Activated naive CD4-positive, alpha-beta T cell treated with anti-CD3 and anti-CD28 coated beads, Interleukin-2, amount 50 U/mL, for 24 hours (primary cell): Measurements from ENCODE around the gene CES2.

ENCODE experiments used
- H3K27ac Mint-ChIP-seq: one replicate; pipeline ENCODE4 v1.8.0; 2021; ENCODE audit warnings: mild to moderate bottlenecking, mixed read lengths
- H3K27me3 Mint-ChIP-seq: one replicate; pipeline ENCODE4 v1.8.0; 2021; ENCODE audit warnings: mixed read lengths
- H3K36me3 Mint-ChIP-seq: one replicate; pipeline ENCODE4 v1.8.0; 2021; ENCODE audit warnings: mixed read lengths
- H3K4me1 Mint-ChIP-seq: one replicate; pipeline ENCODE4 v1.8.0; 2021; ENCODE audit warnings: mixed read lengths
- H3K4me3 Mint-ChIP-seq: one replicate; pipeline ENCODE4 v1.8.0; 2021; ENCODE audit warnings: mild to moderate bottlenecking, mixed read lengths
- H3K9me3 Mint-ChIP-seq: one replicate; pipeline ENCODE4 v1.8.0; 2021; ENCODE audit warnings: mixed read lengths

Gene CES2

GRCh38 chr16:66899310-66899944 is 35.9 kb upstream of the CES2 start:
- Mint-ChIP-seq H3K9me3 (no peaks in the 10 kb centered on the region), H3K27ac (no peak overlapping the region), H3K27me3 (no peaks in the 10 kb centered on the region), H3K36me3 (no peaks in the 10 kb centered on the region), H3K4me1 (no peaks in the 10 kb centered on the region), H3K4me3 (no peak overlapping the region)

GRCh38 chr16:66899945-66900710 is 35.2 kb upstream of the CES2 start:
- Mint-ChIP-seq H3K4me3 (no peak overlapping the region), H3K27me3 (no peaks in the 10 kb centered on the region), H3K36me3 (no peaks in the 10 kb centered on the region), H3K9me3 (no peaks in the 10 kb centered on the region), H3K4me1 (no peaks in the 10 kb centered on the region), H3K27ac (no peak overlapping the region)

GRCh38 chr16:66900721-66901441 is 34.4 kb upstream of the CES2 start:
- no peaks in the 10 kb centered on the region for H3K9me3 Mint-ChIP-seq
- no peaks in the 10 kb centered on the region for H3K36me3 Mint-ChIP-seq
- H3K27me3 Mint-ChIP-seq: no peaks in the 10 kb centered on the region
- H3K4me1 Mint-ChIP-seq: peaks cover 3% of the 10 kb centered on the region
- no peak overlapping the region for H3K4me3 Mint-ChIP-seq
- no peak overlapping the region for H3K27ac Mint-ChIP-seq

- H3K36me3 Mint-ChIP-seq: no peaks in the 10 kb centered on the region
- H3K27ac Mint-ChIP-seq: no peak overlapping the region
- H3K4me3 Mint-ChIP-seq: no peak overlapping the region
- peaks cover 10% of the 10 kb centered on the region for H3K4me1 Mint-ChIP-seq
- no peaks in the 10 kb centered on the region for H3K27me3 Mint-ChIP-seq
- H3K9me3 Mint-ChIP-seq: no peaks in the 10 kb centered on the region
These were observed 33.7 kb upstream of the CES2 start for GRCh38 chr16:66901626-66902025.

GRCh38 chr16:66902648-66903543 is 32.4 kb upstream of the CES2 start:
- H3K27ac Mint-ChIP-seq: no peak overlapping the region
- H3K36me3 Mint-ChIP-seq: no peaks in the 10 kb centered on the region
- no peak overlapping the region for H3K4me3 Mint-ChIP-seq
- peaks cover 10% of the 10 kb centered on the region for H3K4me1 Mint-ChIP-seq
- H3K27me3 Mint-ChIP-seq: no peaks in the 10 kb centered on the region
- no peaks in the 10 kb centered on the region for H3K9me3 Mint-ChIP-seq

- H3K4me3 Mint-ChIP-seq: no peak overlapping the region
- no peaks in the 10 kb centered on the region for H3K36me3 Mint-ChIP-seq
- no peaks in the 10 kb centered on the region for H3K9me3 Mint-ChIP-seq
- H3K27ac Mint-ChIP-seq: no peak overlapping the region
- peaks cover 10% of the 10 kb centered on the region for H3K4me1 Mint-ChIP-seq
- no peaks in the 10 kb centered on the region for H3K27me3 Mint-ChIP-seq
These were observed 31.5 kb upstream of the CES2 start for GRCh38 chr16:66903544-66904427.

- Mint-ChIP-seq H3K4me1 (peaks cover 10% of the 10 kb centered on the region), H3K36me3 (no peaks in the 10 kb centered on the region), H3K4me3 (no peak overlapping the region), H3K27me3 (no peaks in the 10 kb centered on the region), H3K27ac (no peak overlapping the region), H3K9me3 (no peaks in the 10 kb centered on the region)
These were observed 30.9 kb upstream of the CES2 start for GRCh38 chr16:66904428-66904845.

GRCh38 chr16:66904846-66905632 is 30.3 kb upstream of the CES2 start:
- Mint-ChIP-seq H3K9me3 (no peaks in the 10 kb centered on the region), H3K4me1 (peaks cover 10% of the 10 kb centered on the region), H3K27me3 (no peaks in the 10 kb centered on the region), H3K4me3 (no peak overlapping the region), H3K36me3 (no peaks in the 10 kb centered on the region), H3K27ac (no peak overlapping the region)

GRCh38 chr16:66905633-66906539 is 29.4 kb upstream of the CES2 start:
- Mint-ChIP-seq H3K9me3 (no peaks in the 10 kb centered on the region), H3K36me3 (no peaks in the 10 kb centered on the region), H3K4me1 (peaks cover 10% of the 10 kb centered on the region), H3K4me3 (no peak overlapping the region), H3K27me3 (no peaks in the 10 kb centered on the region), H3K27ac (no peak overlapping the region)

- Mint-ChIP-seq H3K27me3 (no peaks in the 10 kb centered on the region), H3K27ac (no peak overlapping the region), H3K36me3 (no peaks in the 10 kb centered on the region), H3K4me3 (no peak overlapping the region), H3K9me3 (no peaks in the 10 kb centered on the region), H3K4me1 (peaks cover 10% of the 10 kb centered on the region)
These were observed 28.1 kb upstream of the CES2 start for GRCh38 chr16:66906916-66907836.

GRCh38 chr16:66908116-66908515 is 27.2 kb upstream of the CES2 start:
- Mint-ChIP-seq H3K4me1 (peaks cover 10% of the 10 kb centered on the region), H3K36me3 (no peaks in the 10 kb centered on the region), H3K9me3 (no peaks in the 10 kb centered on the region), H3K4me3 (no peak overlapping the region), H3K27ac (no peak overlapping the region), H3K27me3 (no peaks in the 10 kb centered on the region)

- no peaks in the 10 kb centered on the region for H3K9me3 Mint-ChIP-seq
- no peak overlapping the region for H3K4me3 Mint-ChIP-seq
- no peak overlapping the region for H3K27ac Mint-ChIP-seq
- no peaks in the 10 kb centered on the region for H3K36me3 Mint-ChIP-seq
- H3K4me1 Mint-ChIP-seq: peaks cover 10% of the 10 kb centered on the region
- no peaks in the 10 kb centered on the region for H3K27me3 Mint-ChIP-seq
These were observed 26.4 kb upstream of the CES2 start for GRCh38 chr16:66908762-66909559.
